CD4-positive, CD25-positive, alpha-beta regulatory T cell (primary cell): ENCODE data around the gene DIP2C. TPM values are rescaled to one million over a fixed set of nuclear protein-coding genes. Genes with fewer than 3 reads are reported as not detected.

ENCODE experiments used
- ATAC-seq, 2 donors: fragments of 150-1000 bp; cut with Tn5 transposase; one replicate each; pipeline ENCODE4 v1.10.0; 2021; ENCODE audit warnings: low read depth in 2 of 2, moderate number of reproducible peaks in 2 of 2, moderate library complexity in 1 of 2
- DNase-seq, 3 donors: peaks; one replicate each; pipeline versions ENCODE4 v3.0.0 to v3.0.0-alpha.2; 2012 to 2022; ENCODE audit warnings: mixed read lengths in 1 of 3
- H3K27ac ChIP-seq: one replicate; pipeline ENCODE4 v1.7.0; 2013; ENCODE audit warnings: mild to moderate bottlenecking, low read length; ENCODE audit not compliant: insufficient read depth, poor library complexity, severe bottlenecking
- H3K27me3 ChIP-seq: one replicate; pipeline ENCODE4 v1.7.0; 2013; ENCODE audit warnings: low read length; ENCODE audit not compliant: control insufficient read depth, insufficient read depth
- H3K36me3 ChIP-seq: one replicate; pipeline ENCODE4 v1.7.0; 2013; ENCODE audit warnings: mild to moderate bottlenecking, low read length, moderate library complexity; ENCODE audit not compliant: control insufficient read depth, insufficient read depth
- H3K4me1 ChIP-seq: 2 replicates; pipeline ENCODE4 v1.7.0; 2013; ENCODE audit warnings: mild to moderate bottlenecking, low read length; ENCODE audit not compliant: insufficient read depth, control insufficient read depth, poor library complexity, severe bottlenecking
- H3K4me3 ChIP-seq: one replicate; pipeline ENCODE4 v1.7.0; 2013; ENCODE audit warnings: low read depth, mild to moderate bottlenecking, low read length, moderate library complexity
- H3K9me3 ChIP-seq, 2 experiments: 1 replicate in 1 of 2; 2 replicates in 1 of 2; pipeline ENCODE4 v1.7.0; 2013; ENCODE audit warnings: low read length in 2 of 2, mild to moderate bottlenecking in 1 of 2, moderate library complexity in 1 of 2; ENCODE audit not compliant: control insufficient read depth in 2 of 2
- H3K27ac Mint-ChIP-seq, 3 donors: one replicate each; pipeline ENCODE4 v1.8.0; 2020 to 2022; ENCODE audit warnings: mild to moderate bottlenecking in 3 of 3, mixed read lengths in 3 of 3, moderate library complexity in 2 of 3
- H3K27me3 Mint-ChIP-seq: one replicate; pipeline ENCODE4 v1.8.0; 2022; ENCODE audit warnings: mild to moderate bottlenecking, mixed read lengths
- H3K36me3 Mint-ChIP-seq: one replicate; pipeline ENCODE4 v1.8.0; 2020; ENCODE audit warnings: mixed read lengths
- H3K4me1 Mint-ChIP-seq, 4 donors: one replicate each; pipeline ENCODE4 v1.8.0; 2020 to 2022; ENCODE audit warnings: mixed read lengths in 4 of 4, mild to moderate bottlenecking in 1 of 4
- H3K4me3 Mint-ChIP-seq, 4 donors: one replicate each; pipeline ENCODE4 v1.8.0; 2020 to 2022; ENCODE audit warnings: mild to moderate bottlenecking in 4 of 4, mixed read lengths in 4 of 4, moderate library complexity in 3 of 4
- H3K9me3 Mint-ChIP-seq, 7 donors: one replicate each; pipeline ENCODE4 v1.8.0; 2020 to 2022; ENCODE audit warnings: mixed read lengths in 7 of 7, mild to moderate bottlenecking in 3 of 7, moderate library complexity in 2 of 7
- polyA plus RNA-seq, 4 donors: library from polyadenylated mRNA; unstranded; fragments of 300-500 nt; fragmentation: Illumina TruSeq; gene quantifications; one replicate each; pipeline ENCODE4 v1.2.3, GENCODE V29; 2021
- total RNA-seq: library from RNA; stranded (reverse); gene quantifications from one replicate; pipeline ENCODE4 v1.2.3, GENCODE V29; 2022

Gene DIP2C
- total and polyA plus RNA-seq, 5 donors from 2014 or later: 0.47 to 4.1 (median 0.54) TPM

DNA sequence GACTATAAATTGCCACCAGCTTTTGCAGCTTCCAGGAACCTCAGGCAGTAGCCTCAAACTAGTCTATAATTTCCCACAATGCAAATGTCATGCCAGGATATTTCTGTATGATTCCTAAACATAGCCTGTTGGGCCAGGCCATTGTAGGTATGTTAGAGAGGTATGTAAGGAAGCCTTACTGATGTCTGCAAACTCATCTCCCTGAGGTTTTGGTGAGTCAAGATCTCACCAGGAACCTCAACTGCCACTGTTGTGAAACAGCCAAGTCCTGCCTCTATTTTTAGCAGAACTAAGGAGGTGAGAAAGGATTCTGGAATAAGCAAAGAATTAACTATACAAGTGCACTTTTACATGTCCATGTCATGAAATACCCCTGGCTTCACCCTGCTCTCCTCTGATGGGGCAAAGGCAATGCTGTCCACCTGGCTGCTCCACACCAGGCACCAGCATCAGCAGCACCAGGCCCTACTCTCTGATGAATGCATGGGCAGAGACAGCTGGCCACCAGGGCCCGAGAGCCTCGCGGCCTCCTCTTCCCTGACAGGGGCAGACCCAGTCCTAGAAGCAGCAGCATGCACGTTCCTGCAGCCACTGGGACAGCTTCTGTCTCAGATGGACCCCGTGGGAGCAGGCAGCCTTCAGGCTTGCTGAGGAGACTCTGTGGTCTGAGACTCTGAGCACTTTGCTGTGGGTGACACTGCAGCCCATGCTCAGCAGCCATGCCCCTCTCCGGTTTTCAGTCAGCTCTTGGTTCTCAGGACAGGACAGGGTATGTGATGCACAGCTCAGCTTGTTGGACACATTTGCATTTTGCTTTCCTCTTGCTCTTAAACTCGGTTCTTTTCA is 407.0 kb downstream of the DIP2C start:
- H3K36me3 Mint-ChIP-seq: peaks cover 18% of the 10 kb centered on the region
- H3K4me3 ChIP-seq: no peak overlapping the region
- ATAC-seq (no peak), DNase-seq (no peak)
- no peak overlapping the region for H3K27ac Mint-ChIP-seq
- H3K4me1 Mint-ChIP-seq: peaks cover 2 to 12% (median 7%) of the 10 kb centered on the region in 4 donors
- no peaks in the 10 kb centered on the region for H3K4me1 ChIP-seq
- H3K9me3 ChIP-seq: no peaks in the 10 kb centered on the region
- no peaks in the 10 kb centered on the region for H3K36me3 ChIP-seq
- no peaks in the 10 kb centered on the region for H3K27me3 Mint-ChIP-seq
- no peak overlapping the region for H3K4me3 Mint-ChIP-seq
- no peak overlapping the region for H3K27ac ChIP-seq
- no peaks in the 10 kb centered on the region for H3K27me3 ChIP-seq
- H3K9me3 Mint-ChIP-seq: peaks cover 0 to 4% (median 0%) of the 10 kb centered on the region in 7 donors

DNA sequence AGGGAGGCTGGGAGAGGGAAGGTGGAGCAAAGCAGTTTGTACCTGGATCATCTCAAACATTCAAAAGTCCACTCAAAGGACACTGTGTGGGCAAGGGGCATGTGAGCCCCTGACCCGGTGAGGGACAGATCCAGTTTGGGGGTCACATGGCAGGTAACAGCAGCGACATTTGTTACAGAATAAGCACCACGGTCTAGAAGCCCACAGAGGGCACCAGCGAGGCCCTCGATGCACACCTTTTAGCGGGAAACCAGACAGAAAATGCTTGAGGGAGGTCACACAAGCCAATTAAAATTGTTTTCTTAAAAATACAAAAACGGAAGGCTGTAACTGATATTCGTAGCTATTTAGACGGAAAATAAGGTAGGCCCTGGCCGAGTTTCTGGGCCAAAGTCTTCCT is 409.8 kb downstream of the DIP2C start:
- H3K36me3 Mint-ChIP-seq: peaks cover 12% of the 10 kb centered on the region

DNA sequence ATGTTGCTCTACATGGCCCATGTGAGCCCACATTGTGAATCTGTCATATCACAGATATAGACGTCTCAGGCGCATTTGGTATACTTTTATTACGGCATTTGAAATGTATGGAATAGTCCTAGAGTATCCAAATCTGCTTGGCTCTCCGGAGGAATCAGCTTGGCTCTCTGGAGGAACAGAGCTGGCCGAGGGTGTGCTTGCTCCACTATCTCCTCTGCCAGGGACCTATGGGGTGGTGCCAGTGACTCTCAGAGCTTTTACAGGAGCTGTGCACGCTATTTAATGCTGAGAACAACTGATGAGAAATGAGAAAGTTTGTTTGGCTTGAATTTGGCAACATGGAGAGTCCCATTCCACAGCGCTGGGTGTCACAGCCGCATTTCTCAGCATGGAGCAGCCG is 410.2 kb downstream of the DIP2C start:
- no peaks in the 10 kb centered on the region for H3K4me1 ChIP-seq
- peaks cover 2 to 7% (median 5%) of the 10 kb centered on the region in 4 donors for H3K4me1 Mint-ChIP-seq
- H3K27me3 ChIP-seq: no peaks in the 10 kb centered on the region
- no peak overlapping the region for H3K27ac ChIP-seq
- no peak overlapping the region for H3K4me3 ChIP-seq
- H3K9me3 ChIP-seq: no peaks in the 10 kb centered on the region
- H3K27ac Mint-ChIP-seq: no peak overlapping the region
- no peak overlapping the region for H3K4me3 Mint-ChIP-seq
- H3K27me3 Mint-ChIP-seq: no peaks in the 10 kb centered on the region
- ATAC-seq (no peak), DNase-seq (no peak)
- peaks cover 11% of the 10 kb centered on the region for H3K36me3 Mint-ChIP-seq
- H3K36me3 ChIP-seq: peaks cover 1% of the 10 kb centered on the region
- H3K9me3 Mint-ChIP-seq: peaks cover 0 to 2% (median 0%) of the 10 kb centered on the region in 7 donors

More for the DNA sequence above, 409.8 kb downstream of the DIP2C start:
- ATAC-seq (no peak), DNase-seq (no peak)
- Mint-ChIP-seq H3K4me1 (peaks cover 2 to 10% (median 7%) of the 10 kb centered on the region in 4 donors), H3K27ac (no peak overlapping the region), H3K9me3 (peaks cover 0 to 4% (median 0%) of the 10 kb centered on the region in 7 donors), H3K27me3 (no peaks in the 10 kb centered on the region), H3K4me3 (no peak overlapping the region)
- Histone ChIP-seq H3K4me3 (no peak overlapping the region), H3K9me3 (no peaks in the 10 kb centered on the region), H3K36me3 (peaks cover 1% of the 10 kb centered on the region), H3K27ac (no peak overlapping the region), H3K4me1 (no peaks in the 10 kb centered on the region), H3K27me3 (no peaks in the 10 kb centered on the region)

DNA sequence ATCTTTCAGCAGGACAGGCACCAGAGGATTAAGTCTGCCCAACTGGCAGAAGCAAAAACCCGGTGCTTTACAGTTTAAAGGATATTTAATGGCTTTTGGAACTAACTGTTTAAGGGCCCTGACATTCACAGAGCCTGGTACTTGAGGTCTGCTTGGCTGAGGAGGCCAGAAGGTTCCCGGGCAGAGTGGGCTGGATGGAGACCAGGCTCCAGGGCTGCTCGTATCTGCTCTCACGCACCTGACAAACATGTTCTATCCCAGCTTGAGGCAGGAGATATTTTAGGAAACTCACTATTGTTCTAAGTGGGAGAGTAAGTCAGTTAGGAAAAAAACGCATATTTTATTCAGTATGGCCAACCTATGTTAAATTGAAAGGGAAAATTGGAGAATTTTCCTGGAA is 410.8 kb downstream of the DIP2C start:
- no peaks in the 10 kb centered on the region for H3K4me1 ChIP-seq
- ATAC-seq: no peak
- H3K27ac Mint-ChIP-seq: no peak overlapping the region
- DNase-seq: no peak
- H3K4me1 Mint-ChIP-seq: peaks cover 0 to 2% (median 1%) of the 10 kb centered on the region in 4 donors
- no peaks in the 10 kb centered on the region for H3K9me3 ChIP-seq
- peaks cover 9% of the 10 kb centered on the region for H3K36me3 Mint-ChIP-seq
- no peak overlapping the region for H3K27ac ChIP-seq
- no peaks in the 10 kb centered on the region for H3K9me3 Mint-ChIP-seq
- H3K4me3 ChIP-seq: no peak overlapping the region
- H3K36me3 ChIP-seq: peaks cover 1% of the 10 kb centered on the region
- H3K27me3 Mint-ChIP-seq: no peaks in the 10 kb centered on the region
- H3K4me3 Mint-ChIP-seq: no peak overlapping the region
- no peaks in the 10 kb centered on the region for H3K27me3 ChIP-seq

DNA sequence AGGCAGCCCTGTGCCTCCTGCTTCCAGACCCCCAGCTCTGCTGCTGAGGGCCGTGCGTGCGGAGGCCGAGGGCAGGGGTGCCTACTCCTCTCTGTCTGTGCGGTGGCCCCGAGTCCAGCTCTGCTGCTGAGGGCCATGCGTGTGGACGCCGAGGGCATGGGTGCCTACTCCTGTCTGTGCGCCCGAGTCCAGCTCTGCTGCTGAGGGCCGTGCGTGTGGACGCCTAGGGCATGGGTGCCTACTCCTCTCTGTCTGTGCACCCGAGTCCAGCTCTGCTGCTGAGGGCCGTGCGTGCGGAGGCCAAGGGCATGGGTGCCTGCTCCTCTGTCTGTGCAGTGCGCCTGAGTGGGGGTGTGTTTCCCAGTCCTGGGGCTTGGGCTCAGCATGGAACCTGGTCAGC is 411.5 kb downstream of the DIP2C start:
- Histone ChIP-seq H3K27ac (no peak overlapping the region), H3K9me3 (no peaks in the 10 kb centered on the region), H3K36me3 (peaks cover 1% of the 10 kb centered on the region), H3K4me3 (no peak overlapping the region), H3K27me3 (no peaks in the 10 kb centered on the region), H3K4me1 (no peaks in the 10 kb centered on the region)
- ATAC-seq (no peak), DNase-seq (no peak)
- H3K27ac Mint-ChIP-seq: no peak overlapping the region
- H3K9me3 Mint-ChIP-seq: no peaks in the 10 kb centered on the region
- H3K4me3 Mint-ChIP-seq: no peak overlapping the region
- H3K36me3 Mint-ChIP-seq: peaks cover 7% of the 10 kb centered on the region
- no peaks in the 10 kb centered on the region for H3K4me1 Mint-ChIP-seq
- H3K27me3 Mint-ChIP-seq: no peaks in the 10 kb centered on the region

DNA sequence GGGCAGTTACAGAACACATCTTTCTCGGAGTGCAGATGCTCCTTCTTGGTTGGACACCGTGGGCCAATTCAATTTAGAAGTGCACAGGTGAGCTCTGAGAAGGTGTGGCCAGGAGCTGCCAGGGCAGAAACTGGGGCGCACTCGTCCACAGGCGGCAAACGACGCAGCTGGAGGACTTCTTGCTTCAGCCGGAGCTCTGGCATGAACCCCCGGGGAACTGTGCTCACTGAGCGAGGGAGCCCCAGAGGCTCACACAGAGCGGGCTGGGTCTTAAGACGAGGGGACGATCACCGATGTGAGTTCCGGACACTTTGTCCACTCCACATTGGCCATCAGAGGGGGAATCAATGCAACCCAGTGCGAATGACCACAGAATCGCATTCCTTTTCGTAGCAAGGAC is 413.8 kb downstream of the DIP2C start:
- Histone ChIP-seq H3K4me3 (no peak overlapping the region), H3K27ac (no peak overlapping the region), H3K4me1 (no peaks in the 10 kb centered on the region), H3K27me3 (no peaks in the 10 kb centered on the region), H3K36me3 (peaks cover 1% of the 10 kb centered on the region), H3K9me3 (no peaks in the 10 kb centered on the region)
- Mint-ChIP-seq H3K36me3 (peaks cover 3% of the 10 kb centered on the region), H3K27ac (no peak overlapping the region), H3K4me3 (no peak overlapping the region), H3K4me1 (no peaks in the 10 kb centered on the region), H3K27me3 (no peaks in the 10 kb centered on the region), H3K9me3 (peaks cover 0 to 3% (median 0%) of the 10 kb centered on the region in 7 donors)
- no peak for ATAC-seq
- no peak for DNase-seq

DNA sequence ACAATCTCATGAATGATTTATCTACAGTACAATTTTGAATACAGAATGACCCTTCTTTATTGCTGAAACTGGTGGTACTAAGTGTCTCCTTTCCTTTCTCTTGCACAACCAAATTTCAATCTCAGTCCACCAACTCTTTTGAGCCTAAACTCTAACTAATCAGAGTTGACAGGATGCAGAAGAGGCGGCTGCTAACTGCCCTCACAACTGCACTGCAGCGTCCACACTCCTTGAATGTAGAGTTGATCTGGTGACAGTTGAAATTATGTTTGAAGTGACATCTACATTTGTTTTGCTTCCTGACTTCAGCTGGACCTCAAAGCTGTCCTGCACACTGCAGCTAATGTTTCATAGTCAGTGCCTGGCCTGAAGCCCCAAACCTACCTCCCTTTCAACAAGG is 414.6 kb downstream of the DIP2C start:
- no peak overlapping the region for H3K27ac Mint-ChIP-seq

DNA sequence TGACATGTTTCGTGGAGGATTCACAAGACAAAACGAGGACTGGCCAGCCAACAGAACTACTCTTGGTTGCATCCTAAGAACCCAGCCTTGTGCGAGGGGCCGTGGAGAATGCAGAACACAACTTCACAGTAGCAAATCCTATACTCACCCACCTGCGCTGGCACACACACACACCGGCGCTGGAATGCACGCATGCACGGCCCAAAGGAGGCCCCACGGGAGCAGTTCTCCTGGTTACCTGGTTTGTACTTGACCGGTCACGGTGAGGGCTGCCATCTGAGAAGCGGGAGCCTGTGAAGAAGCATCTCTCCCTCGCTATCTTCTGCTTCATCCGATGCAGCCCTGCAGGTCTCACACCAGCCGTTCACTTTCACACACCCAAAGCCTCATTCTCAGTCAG is 416.4 kb downstream of the DIP2C start:
- H3K4me3 Mint-ChIP-seq: no peak overlapping the region
- H3K9me3 ChIP-seq: no peaks in the 10 kb centered on the region
- H3K27me3 Mint-ChIP-seq: no peaks in the 10 kb centered on the region
- no peaks in the 10 kb centered on the region for H3K4me1 ChIP-seq
- H3K36me3 Mint-ChIP-seq: peaks cover 3% of the 10 kb centered on the region
- H3K27me3 ChIP-seq: no peaks in the 10 kb centered on the region
- H3K4me3 ChIP-seq: no peak overlapping the region
- peak overlapping the region in 1 of 3 donors; percentile 14 for H3K27ac Mint-ChIP-seq
- DNase-seq: no peak
- peaks cover 1% of the 10 kb centered on the region for H3K36me3 ChIP-seq
- H3K9me3 Mint-ChIP-seq: peaks cover 0 to 3% (median 0%) of the 10 kb centered on the region in 7 donors
- ATAC-seq: no peak
- no peaks in the 10 kb centered on the region for H3K4me1 Mint-ChIP-seq
- no peak overlapping the region for H3K27ac ChIP-seq

More for the DNA sequence above, 414.6 kb downstream of the DIP2C start:
- H3K27ac ChIP-seq: no peak overlapping the region
- H3K4me3 Mint-ChIP-seq: no peak overlapping the region
- H3K9me3 ChIP-seq: no peaks in the 10 kb centered on the region
- H3K36me3 Mint-ChIP-seq: peaks cover 3% of the 10 kb centered on the region
- no peaks in the 10 kb centered on the region for H3K4me1 Mint-ChIP-seq
- DNase-seq: no peak
- H3K4me3 ChIP-seq: no peak overlapping the region
- H3K27me3 Mint-ChIP-seq: no peaks in the 10 kb centered on the region
- H3K36me3 ChIP-seq: peaks cover 1% of the 10 kb centered on the region
- peaks cover 0 to 3% (median 0%) of the 10 kb centered on the region in 7 donors for H3K9me3 Mint-ChIP-seq
- no peaks in the 10 kb centered on the region for H3K4me1 ChIP-seq
- H3K27me3 ChIP-seq: no peaks in the 10 kb centered on the region
- no peak for ATAC-seq
